Measurements from ENCODE around the gene GRK4.

GRCh38 chr4:3035249-3035648 is 71.9 kb downstream of the GRK4 start:
- TF ChIP-seq CTCF (IDR thresholded peaks at IDR 0.05) (no peak), POLR2A (IDR thresholded peaks at IDR 0.05) (no peak)
